Esophagus muscularis mucosa (tissue), 4 donors: ENCODE results near the gene UBA52. TPM values are rescaled to one million over a fixed set of nuclear protein-coding genes. Genes with fewer than 3 reads are reported as not detected.

Experiments
- DNase-seq: peaks from one replicate; pipeline ENCODE4 v3.0.0-alpha.2; 2017; ENCODE audit errors: extremely low spot score
- H3K27ac ChIP-seq, 4 donors: fragments of 200-600 bp; sonication (generic); replicated peaks in 1 of 4; 1 replicate in 3 of 4; 2 replicates in 1 of 4; pipeline ENCODE4 v1.5.1; 2016 to 2019; ENCODE audit warnings: mild to moderate bottlenecking in 1 of 4
- H3K27me3 ChIP-seq, 4 donors: fragments of 200-600 bp; sonication (generic); one replicate each; pipeline versions ENCODE4 v1.5.1 to v1.6.0; 2016 to 2019
- H3K36me3 ChIP-seq, 4 donors: fragments of 200-600 bp; sonication (generic); one replicate each; pipeline ENCODE4 v1.5.1; 2016 to 2019
- H3K4me1 ChIP-seq, 4 donors: fragments of 200-600 bp; sonication (generic); one replicate each; pipeline ENCODE4 v1.5.1; 2016 to 2019
- H3K4me3 ChIP-seq, 4 donors: fragments of 200-600 bp; sonication (generic); 1 replicate in 2 of 4; 2 replicates in 2 of 4; pipeline ENCODE4 v1.5.1; 2016 to 2019; ENCODE audit warnings: mild to moderate bottlenecking in 4 of 4, moderate library complexity in 1 of 4
- H3K9me3 ChIP-seq, 4 donors: fragments of 200-600 bp; sonication (generic); 1 replicate in 3 of 4; 2 replicates in 1 of 4; pipeline ENCODE4 v1.5.1; 2016 to 2019
- EP300 ChIP-seq: sonication (generic); formaldehyde crosslinking; IDR thresholded peaks from one replicate; pipeline ENCODE4 v1.6.1; 2017; ENCODE audit warnings: antibody characterized with exemption
- POLR2A ChIP-seq: fragments of 450-650 bp; IDR thresholded peaks from one replicate; pipeline ENCODE4 v1.6.1; 2017; ENCODE audit warnings: antibody characterized with exemption, moderate library complexity, mild to moderate bottlenecking, low read depth
- POLR2AphosphoS5 ChIP-seq, 2 donors: sonication (generic); formaldehyde crosslinking; IDR thresholded peaks; one replicate each; pipeline ENCODE4 v1.6.1; 2017; ENCODE audit warnings: antibody characterized with exemption in 2 of 2
- WGBS: methylation state at CpG from one replicate; pipeline ENCODE4 v1.1.5; 2018; 5-methylcytosine and 5-hydroxymethylcytosine counted together
- intact Hi-C: fragments of 100-400 bp; cut with DNase I; formaldehyde crosslinking; loops from one replicate; pipeline ENCODE4 v1.15.1; 2023
- total RNA-seq, 4 donors: library from RNA; depleted of rRNA; stranded (reverse); fragments of >200 nt; gene quantifications; one replicate each; pipeline versions ENCODE4 v1.1.0 to v1.2.1, GENCODE V29; 2016
- TF ChIP-seq, protein P1 (sequence below), 3 experiments: fragments of 200-600 bp in 2 of 3; fragments of 450-650 bp in 1 of 3; sonication (generic) in 2 of 3; IDR thresholded peaks; one replicate each; pipeline ENCODE4 v1.5.1; 2017 to 2019; ENCODE audit warnings: antibody characterized with exemption in 3 of 3, mild to moderate bottlenecking in 2 of 3, moderate library complexity in 1 of 3

UBA52 gene
- total RNA-seq, 4 donors from 2014 or later: 560 to 800 (median 665) TPM

GRCh38 chr19:18608805-18609716 is 37.4 kb downstream of the UBA52 start:
- WGBS: 73% methylated on average over 9 of the region's 9 CpGs
- Histone ChIP-seq H3K4me3 (no peak overlapping the region), H3K27ac (no peak overlapping the region), H3K9me3 (no peaks in the 10 kb centered on the region), H3K4me1 (peaks cover 43 to 71% (median 61%) of the 10 kb centered on the region in 4 donors), H3K36me3 (no peaks in the 10 kb centered on the region), H3K27me3 (peaks cover 17 to 97% (median 79%) of the 10 kb centered on the region in 4 donors)
- intact Hi-C loops: no loop called here
- DNase-seq: no peak
- TF ChIP-seq POLR2AphosphoS5 (IDR thresholded peaks at IDR 0.05) (no peak), EP300 (no peak), POLR2A (no peak)
- TF ChIP-seq, protein P1, sequence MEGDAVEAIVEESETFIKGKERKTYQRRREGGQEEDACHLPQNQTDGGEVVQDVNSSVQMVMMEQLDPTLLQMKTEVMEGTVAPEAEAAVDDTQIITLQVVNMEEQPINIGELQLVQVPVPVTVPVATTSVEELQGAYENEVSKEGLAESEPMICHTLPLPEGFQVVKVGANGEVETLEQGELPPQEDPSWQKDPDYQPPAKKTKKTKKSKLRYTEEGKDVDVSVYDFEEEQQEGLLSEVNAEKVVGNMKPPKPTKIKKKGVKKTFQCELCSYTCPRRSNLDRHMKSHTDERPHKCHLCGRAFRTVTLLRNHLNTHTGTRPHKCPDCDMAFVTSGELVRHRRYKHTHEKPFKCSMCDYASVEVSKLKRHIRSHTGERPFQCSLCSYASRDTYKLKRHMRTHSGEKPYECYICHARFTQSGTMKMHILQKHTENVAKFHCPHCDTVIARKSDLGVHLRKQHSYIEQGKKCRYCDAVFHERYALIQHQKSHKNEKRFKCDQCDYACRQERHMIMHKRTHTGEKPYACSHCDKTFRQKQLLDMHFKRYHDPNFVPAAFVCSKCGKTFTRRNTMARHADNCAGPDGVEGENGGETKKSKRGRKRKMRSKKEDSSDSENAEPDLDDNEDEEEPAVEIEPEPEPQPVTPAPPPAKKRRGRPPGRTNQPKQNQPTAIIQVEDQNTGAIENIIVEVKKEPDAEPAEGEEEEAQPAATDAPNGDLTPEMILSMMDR (IDR thresholded peaks at IDR 0.05): no peak

- DNase-seq: no peak
- Histone ChIP-seq H3K27me3 (peaks cover 17 to 97% (median 72%) of the 10 kb centered on the region in 4 donors), H3K36me3 (no peaks in the 10 kb centered on the region), H3K9me3 (no peaks in the 10 kb centered on the region), H3K4me3 (no peak overlapping the region), H3K27ac (no peak overlapping the region), H3K4me1 (peaks cover 42 to 65% (median 58%) of the 10 kb centered on the region in 4 donors)
- 44% methylated on average over 2 of the region's 2 CpGs for WGBS
- intact Hi-C loops: no loop called here
- TF ChIP-seq POLR2AphosphoS5 (IDR thresholded peaks at IDR 0.05) (no peak), EP300 (no peak), POLR2A (no peak)
- TF ChIP-seq, protein P1 (IDR thresholded peaks at IDR 0.05): no peak
Observed at GRCh38 chr19:18609717-18610051, 38.0 kb downstream of the UBA52 start.

DNA sequence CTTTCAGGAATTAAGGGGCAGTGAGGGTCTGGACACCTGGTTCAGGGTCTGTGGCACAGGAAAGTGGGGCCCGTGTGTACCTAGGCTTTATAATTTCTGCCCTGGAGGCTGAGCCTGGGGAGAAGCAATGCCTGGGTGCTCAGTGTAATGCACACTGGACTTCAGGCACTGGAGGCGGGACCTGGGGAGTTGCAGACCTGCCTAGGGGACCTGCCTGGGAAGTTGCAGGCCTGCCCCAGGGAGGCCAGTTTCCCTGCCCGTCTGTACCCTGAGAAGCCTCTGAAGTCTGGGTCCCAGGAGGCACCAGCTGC is 38.5 kb downstream of the UBA52 start:
- Histone ChIP-seq H3K4me1 (peaks cover 42 to 59% (median 57%) of the 10 kb centered on the region in 4 donors), H3K9me3 (no peaks in the 10 kb centered on the region), H3K36me3 (no peaks in the 10 kb centered on the region), H3K4me3 (no peak overlapping the region), H3K27ac (no peak overlapping the region), H3K27me3 (peaks cover 17 to 97% (median 68%) of the 10 kb centered on the region in 4 donors)
- TF ChIP-seq POLR2AphosphoS5 (IDR thresholded peaks at IDR 0.05): no peak
- TF ChIP-seq, protein P1 (IDR thresholded peaks at IDR 0.05): no peak
- TF ChIP-seq POLR2A: no peak
- no peak for TF ChIP-seq EP300
- DNase-seq: no peak
- no CpG with 5 or more reads among the region's 3 CpGs for WGBS
- intact Hi-C loops: no loop called here

- Histone ChIP-seq H3K27me3 (peaks cover 16 to 97% (median 63%) of the 10 kb centered on the region in 4 donors), H3K4me1 (peaks cover 42 to 55% (median 53%) of the 10 kb centered on the region in 4 donors), H3K4me3 (no peak overlapping the region), H3K36me3 (no peaks in the 10 kb centered on the region), H3K27ac (no peak overlapping the region), H3K9me3 (no peaks in the 10 kb centered on the region)
- DNase-seq: no peak
- 20% methylated on average over 7 of the region's 45 CpGs for WGBS
- TF ChIP-seq POLR2AphosphoS5 (IDR thresholded peaks at IDR 0.05) (no peak), POLR2A (no peak), EP300 (no peak)
- TF ChIP-seq, protein P1 (IDR thresholded peaks at IDR 0.05): no peak
- intact Hi-C loops: no loop called here
Observed at GRCh38 chr19:18610556-18611326, 39.1 kb downstream of the UBA52 start.
